Liver (tissue), 9 donors: ENCODE results near the gene RAD51B. TPM values are rescaled to one million over a fixed set of nuclear protein-coding genes. Genes with fewer than 3 reads are reported as not detected.

Experiments
- DNase-seq: peaks from one replicate; pipeline ENCODE4 v3.0.0-alpha.2; 2017; ENCODE audit warnings: low spot score
- H3K27ac ChIP-seq, 2 donors: one replicate each; pipeline ENCODE4 v1.7.0; 2013; ENCODE audit warnings: inconsistent platforms in 2 of 2, low read length in 2 of 2, control low read depth in 1 of 2, low read depth in 1 of 2, mild to moderate bottlenecking in 1 of 2
- H3K27me3 ChIP-seq, 4 donors: one replicate each; pipeline versions ENCODE4 v1.6.1 to v1.7.0; 2013; ENCODE audit warnings: low read length in 3 of 4, inconsistent platforms in 1 of 4, mild to moderate bottlenecking in 1 of 4, moderate library complexity in 1 of 4; ENCODE audit not compliant: control insufficient read depth in 4 of 4, insufficient read depth in 4 of 4
- H3K36me3 ChIP-seq, 4 donors: one replicate each; pipeline versions ENCODE4 v1.6.1 to v1.7.0; 2013; ENCODE audit warnings: low read length in 3 of 4, mild to moderate bottlenecking in 3 of 4, low read depth in 1 of 4, moderate library complexity in 1 of 4; ENCODE audit not compliant: control insufficient read depth in 4 of 4, insufficient read depth in 3 of 4
- H3K4me1 ChIP-seq, 4 donors: one replicate each; pipeline versions ENCODE4 v1.6.1 to v1.7.0; 2013; ENCODE audit warnings: low read length in 3 of 4, mild to moderate bottlenecking in 3 of 4, moderate library complexity in 1 of 4; ENCODE audit not compliant: control insufficient read depth in 4 of 4, insufficient read depth in 4 of 4
- H3K4me3 ChIP-seq, 3 donors: one replicate each; pipeline versions ENCODE4 v1.6.1 to v1.7.0; 2013; ENCODE audit warnings: low read length in 3 of 3, control low read depth in 1 of 3, low read depth in 1 of 3, mild to moderate bottlenecking in 1 of 3
- H3K9ac ChIP-seq, 2 donors: one replicate each; pipeline ENCODE4 v1.7.0; 2013; ENCODE audit warnings: low read length in 2 of 2, mild to moderate bottlenecking in 2 of 2, moderate library complexity in 2 of 2, control low read depth in 1 of 2, low read depth in 1 of 2
- H3K9me3 ChIP-seq, 4 donors: one replicate each; pipeline versions ENCODE4 v1.6.1 to v1.7.0; 2013; ENCODE audit warnings: low read length in 3 of 4; ENCODE audit not compliant: control insufficient read depth in 4 of 4
- CTCF ChIP-seq: fragments of 150-350 bp; IDR thresholded peaks from 2 replicates; pipeline ENCODE4 v1.5.1; 2017; ENCODE audit warnings: improper control_type of control experiment, low read depth, low read length; ENCODE audit not compliant: missing input control
- EGR1 ChIP-seq, 2 donors: IDR thresholded peaks; 2 replicates each; pipeline ENCODE4 v1.6.1; 2016 to 2018; ENCODE audit warnings: antibody characterized with exemption in 2 of 2, low read depth in 2 of 2
- FOXA1 ChIP-seq: IDR thresholded peaks from 2 replicates; pipeline ENCODE4 v1.6.1; 2016; ENCODE audit warnings: antibody characterized with exemption
- FOXA2 ChIP-seq: IDR thresholded peaks from 2 replicates; pipeline ENCODE4 v1.6.1; 2016; ENCODE audit warnings: antibody characterized with exemption
- GABPA ChIP-seq, 2 donors: IDR thresholded peaks in 1 of 2; conservative IDR thresholded peaks in 1 of 2; 2 replicates each; pipeline ENCODE4 v1.6.1; 2016; ENCODE audit warnings: antibody characterized with exemption in 2 of 2, mild to moderate bottlenecking in 1 of 2, moderate library complexity in 1 of 2
- HNF4A ChIP-seq, 2 donors: conservative IDR thresholded peaks; 2 replicates each; pipeline ENCODE4 v1.6.1; 2016; ENCODE audit warnings: antibody characterized with exemption in 2 of 2, mild to moderate bottlenecking in 2 of 2
- HNF4G ChIP-seq: IDR thresholded peaks from 2 replicates; pipeline ENCODE4 v1.6.1; 2016; ENCODE audit warnings: antibody characterized with exemption
- JUND ChIP-seq, 2 donors: IDR thresholded peaks; 2 replicates each; pipeline ENCODE4 v1.6.1; 2016; ENCODE audit warnings: antibody characterized with exemption in 2 of 2
- MAX ChIP-seq: IDR thresholded peaks from 2 replicates; pipeline ENCODE4 v1.6.1; 2016; ENCODE audit warnings: antibody characterized with exemption
- NR2F2 ChIP-seq: IDR thresholded peaks from 2 replicates; pipeline ENCODE4 v1.6.1; 2016; ENCODE audit warnings: antibody characterized with exemption
- RAD21 ChIP-seq, 2 donors: IDR thresholded peaks; 2 replicates each; pipeline ENCODE4 v1.6.1; 2016; ENCODE audit warnings: antibody characterized with exemption in 2 of 2, mild to moderate bottlenecking in 2 of 2
- REST ChIP-seq: IDR thresholded peaks from 2 replicates; pipeline ENCODE4 v1.6.1; 2016; ENCODE audit warnings: antibody characterized with exemption, mild to moderate bottlenecking
- RXRA ChIP-seq, 2 donors: IDR thresholded peaks; 2 replicates each; pipeline ENCODE4 v1.6.1; 2017 to 2018; ENCODE audit warnings: antibody characterized with exemption in 2 of 2, mild to moderate bottlenecking in 1 of 2
- SP1 ChIP-seq: IDR thresholded peaks from 2 replicates; pipeline ENCODE4 v1.6.1; 2018; ENCODE audit warnings: antibody characterized with exemption, mild to moderate bottlenecking
- TAF1 ChIP-seq: conservative IDR thresholded peaks from 2 replicates; pipeline ENCODE4 v1.6.1; 2016; ENCODE audit warnings: antibody characterized with exemption, mild to moderate bottlenecking
- YY1 ChIP-seq: IDR thresholded peaks from 2 replicates; pipeline ENCODE4 v1.6.1; 2016; ENCODE audit warnings: antibody characterized with exemption, mild to moderate bottlenecking
- ZBTB33 ChIP-seq: IDR thresholded peaks from 2 replicates; pipeline ENCODE4 v1.6.1; 2016; ENCODE audit warnings: antibody characterized with exemption
- WGBS: extraction: QIAGEN DNeasy Blood & Tissue Kit; methylation state at CpG from one replicate; pipeline ENCODE4 v1.1.7; 2013; 5-methylcytosine and 5-hydroxymethylcytosine counted together
- polyA plus RNA-seq, 2 donors: library from polyadenylated mRNA; stranded (reverse) in 1 of 2; unstranded in 1 of 2; fragments of 200-250 nt in 1 of 2; fragments of >200 nt in 1 of 2; fragmentation: Nextera tagmentation in 1 of 2; extraction: Ambion mirVana in 1 of 2; gene quantifications; one replicate each; pipeline versions ENCODE4 v1.2.1 to v1.2.3, GENCODE V29; 2013 to 2015
- total RNA-seq, 2 donors: library from RNA; depleted of rRNA; stranded (reverse); fragments of >200 nt; gene quantifications; one replicate each; pipeline ENCODE4 v1.2.3, GENCODE V29; 2014
- TF ChIP-seq, protein P1 (sequence below): IDR thresholded peaks from 2 replicates; pipeline ENCODE4 v1.6.1; 2016; ENCODE audit warnings: antibody characterized with exemption
- donor health status: healthy.
- donor health status: healthy.
- donor health status: healthy.
- donor health status: healthy.
- donor health status: healthy.

Gene RAD51B
- total and polyA plus RNA-seq, 4 donors = 0.81 to 12.9 (median 2.4) TPM

DNA sequence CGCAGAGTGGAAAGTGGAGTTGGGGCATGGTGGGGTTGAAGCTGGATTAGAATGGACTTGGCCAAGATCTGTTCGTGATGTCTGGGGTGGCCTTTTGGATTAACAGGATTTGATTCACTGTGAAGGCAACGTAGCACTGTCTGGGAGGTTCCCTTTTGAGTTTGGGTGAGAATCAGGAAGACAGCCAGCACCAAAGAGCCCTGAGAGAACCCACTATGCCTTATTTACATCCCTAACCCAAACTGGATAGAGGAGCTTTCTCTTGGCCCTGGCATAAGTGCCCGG, 703.7 kb downstream of the RAD51B start:
- 88% methylated on average over 4 of the region's 4 CpGs for WGBS
- H3K36me3 ChIP-seq = no peaks in the 10 kb centered on the region
- H3K27me3 ChIP-seq = no peaks in the 10 kb centered on the region
- DNase-seq = no peak
- H3K4me1 ChIP-seq = peaks cover 22 to 66% (median 47%) of the 10 kb centered on the region in 4 donors
- H3K27ac ChIP-seq = peak overlapping the region; percentile 66 to 76
- no peak for TF ChIP-seq CTCF
- no peak for TF ChIP-seq FOXA2
- no peak for TF ChIP-seq GABPA (IDR thresholded peaks at IDR 0.05 in 1 of 2, conservative IDR thresholded peaks at IDR 0.05 in 1 of 2)
- TF ChIP-seq REST = no peak
- TF ChIP-seq ZBTB33 = no peak
- TF ChIP-seq NR2F2 = no peak
- no peak for TF ChIP-seq EGR1 (IDR thresholded peaks at IDR 0.05; ENCODE audit: low read depth in 2 of 2)
- no peak for TF ChIP-seq HNF4A (conservative IDR thresholded peaks at IDR 0.05)
- TF ChIP-seq YY1 = no peak
- TF ChIP-seq SP1 = no peak
- TF ChIP-seq HNF4G = no peak
- no peak for TF ChIP-seq RXRA (IDR thresholded peaks at IDR 0.05)
- no peak for TF ChIP-seq TAF1
- no peak for TF ChIP-seq JUND (IDR thresholded peaks at IDR 0.05)
- no peak for TF ChIP-seq RAD21 (IDR thresholded peaks at IDR 0.05)
- no peak for TF ChIP-seq FOXA1
- TF ChIP-seq MAX = no peak
- TF ChIP-seq, protein P1, sequence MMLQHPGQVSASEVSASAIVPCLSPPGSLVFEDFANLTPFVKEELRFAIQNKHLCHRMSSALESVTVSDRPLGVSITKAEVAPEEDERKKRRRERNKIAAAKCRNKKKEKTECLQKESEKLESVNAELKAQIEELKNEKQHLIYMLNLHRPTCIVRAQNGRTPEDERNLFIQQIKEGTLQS = no peak
- H3K9me3 ChIP-seq = no peaks in the 10 kb centered on the region
- no peak overlapping the region for H3K4me3 ChIP-seq
- no peak overlapping the region for H3K9ac ChIP-seq
